HG02884 (cell line): ENCODE results near the gene STK17A.
A peak's percentile ranks its signal among the peaks of the same experiment; 100 is the strongest.

ENCODE experiments used
- ATAC-seq: cut with Tn5 transposase; IDR thresholded peaks from one replicate; pipeline ENCODE4 v1.9.1; 2021; ENCODE audit warnings: mild to moderate bottlenecking, moderate library complexity; ENCODE audit not compliant: unreplicated experiment

The STK17A gene

GRCh38 chr7:43582503-43583423, at the start of gene STK17A:
STK17A (plus strand) TSS chr7:43583108; CDS start chr7:43583244, 136 bp downstream.
- ATAC-seq = peak; percentile 69

- no peak for ATAC-seq
Measured at GRCh38 chr7:43533801-43534479, 49.0 kb upstream of the STK17A start.

DNA sequence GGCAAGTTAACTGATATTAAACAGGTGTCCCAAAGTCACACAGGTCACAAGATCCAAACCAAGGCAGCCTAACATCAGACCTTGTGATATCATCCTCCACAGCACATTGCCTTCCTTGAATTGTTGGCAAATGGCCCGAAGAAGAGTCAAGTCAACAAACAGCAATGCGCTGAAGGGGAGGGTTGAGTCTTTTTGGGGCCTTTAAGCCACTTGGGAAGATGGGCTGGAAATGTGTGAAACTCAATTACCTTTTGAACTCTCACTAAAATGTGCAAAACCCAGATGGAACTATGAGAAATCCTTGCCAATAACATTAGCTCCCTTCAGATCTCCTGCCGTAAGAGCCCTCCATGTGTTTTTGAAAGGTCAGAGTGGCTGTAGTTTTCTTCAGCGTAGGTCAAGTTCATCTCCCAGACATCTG, 47.9 kb upstream of the STK17A start:
- no peak for ATAC-seq

- ATAC-seq = no peak
Measured at GRCh38 chr7:43535810-43536585, 46.9 kb upstream of the STK17A start.

DNA sequence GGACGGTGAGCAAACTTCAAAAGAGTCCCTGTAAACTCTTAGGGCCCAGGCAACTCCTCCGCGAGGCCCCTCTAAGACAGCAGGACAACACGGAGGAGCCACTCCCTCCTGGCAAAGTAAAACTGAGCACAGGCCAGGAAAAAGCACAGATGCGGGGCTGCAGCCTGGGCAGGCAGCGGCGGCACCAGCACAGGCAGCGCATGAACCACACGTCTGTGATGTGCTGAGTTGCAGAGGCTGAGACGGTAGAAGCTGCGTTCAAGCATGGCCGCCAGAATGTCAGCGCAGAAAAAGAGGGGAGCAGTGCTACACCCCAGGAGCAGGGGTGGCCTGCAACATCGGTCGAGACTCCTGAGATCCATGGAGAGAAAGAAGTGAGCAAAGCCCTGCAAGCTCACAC, 46.1 kb upstream of the STK17A start:
- ATAC-seq = no peak

DNA sequence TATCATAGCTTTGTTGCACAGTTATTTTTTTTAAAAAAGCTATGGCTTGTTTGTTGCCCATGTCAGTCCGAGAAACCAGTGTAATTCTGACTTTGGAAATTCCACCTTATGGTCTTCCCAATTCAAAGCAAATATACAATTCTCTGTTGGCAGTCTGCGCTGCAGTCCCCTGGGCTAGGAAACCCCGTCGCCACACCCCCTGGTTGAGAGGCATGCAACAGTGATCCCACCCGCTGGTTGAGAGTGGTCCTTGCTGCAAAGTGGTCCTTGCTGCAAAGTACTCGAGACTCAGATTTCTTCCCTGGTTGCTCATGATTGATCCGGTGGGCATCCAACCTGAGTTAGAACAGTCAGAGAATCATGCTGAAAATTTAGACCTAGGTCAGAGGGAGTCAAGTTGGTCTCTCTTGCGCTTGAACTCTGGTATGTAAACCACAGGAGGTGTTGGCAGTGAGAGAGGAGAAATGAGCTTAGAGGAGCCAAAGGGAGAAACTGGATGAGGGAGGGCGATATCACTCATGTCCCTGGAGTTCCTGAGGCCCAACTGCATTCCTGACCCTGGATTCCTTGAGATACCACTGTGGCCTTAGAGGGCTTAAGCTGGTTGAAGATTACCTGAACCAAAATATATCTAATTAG, 45.0 kb upstream of the STK17A start:
- ATAC-seq = no peak

DNA sequence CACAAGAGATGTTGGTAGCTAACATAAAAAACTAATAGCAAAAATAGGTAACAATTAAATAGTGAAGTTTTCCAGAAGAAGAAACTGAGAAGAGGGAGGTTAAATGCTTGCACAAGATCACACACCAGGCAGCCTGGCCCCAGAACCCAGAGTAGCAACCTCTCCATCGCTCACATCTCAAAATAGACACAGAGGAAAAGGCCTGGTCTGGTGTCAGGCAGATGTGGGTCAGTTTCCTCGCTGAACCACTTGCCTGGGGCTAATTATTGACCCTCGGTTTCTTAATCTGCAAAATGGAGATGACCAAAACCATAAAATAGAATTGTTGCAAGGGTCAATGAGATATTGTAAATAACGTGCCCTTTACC, 44.5 kb upstream of the STK17A start:
- no peak for ATAC-seq

GRCh38 chr7:43540471-43540870, 42.4 kb upstream of the STK17A start:
- no peak for ATAC-seq

DNA sequence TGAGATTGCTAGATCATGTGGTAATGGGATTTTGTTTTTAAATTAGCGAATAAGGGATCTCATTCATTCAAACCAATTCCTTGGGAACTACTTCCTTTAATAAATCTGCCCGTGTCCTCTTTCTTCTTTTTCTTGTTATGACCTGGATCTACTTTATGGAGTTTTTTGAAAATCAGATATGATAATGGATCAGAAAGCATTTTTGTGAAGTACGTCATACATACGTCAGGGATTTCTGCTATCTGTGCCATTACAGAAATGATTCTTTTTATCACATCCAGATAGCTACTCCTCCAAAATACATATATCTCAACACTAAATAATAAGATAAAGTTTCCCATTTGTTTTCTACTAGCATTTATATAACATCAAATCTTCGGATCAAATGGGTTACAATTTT, 40.2 kb upstream of the STK17A start:
- no peak for ATAC-seq

DNA sequence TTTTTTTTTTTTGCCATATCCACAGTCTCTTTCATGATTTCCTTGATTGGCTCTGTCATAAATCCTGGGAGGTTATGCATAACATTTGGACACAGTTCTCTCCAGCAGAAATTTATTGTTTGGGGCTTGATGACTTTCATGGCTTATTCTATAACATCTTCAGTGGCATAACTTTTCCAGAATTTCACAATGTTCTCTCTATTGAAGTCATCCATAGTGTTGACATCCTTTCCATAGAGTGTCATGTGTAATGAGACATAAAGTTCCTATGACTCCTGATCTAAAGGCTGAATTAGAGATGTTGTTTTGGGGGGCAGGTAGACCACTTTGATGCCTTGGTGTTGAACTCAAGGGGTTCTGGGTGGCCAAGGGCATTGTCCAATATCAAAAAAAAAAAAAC, 36.7 kb upstream of the STK17A start:
- ATAC-seq = no peak

DNA sequence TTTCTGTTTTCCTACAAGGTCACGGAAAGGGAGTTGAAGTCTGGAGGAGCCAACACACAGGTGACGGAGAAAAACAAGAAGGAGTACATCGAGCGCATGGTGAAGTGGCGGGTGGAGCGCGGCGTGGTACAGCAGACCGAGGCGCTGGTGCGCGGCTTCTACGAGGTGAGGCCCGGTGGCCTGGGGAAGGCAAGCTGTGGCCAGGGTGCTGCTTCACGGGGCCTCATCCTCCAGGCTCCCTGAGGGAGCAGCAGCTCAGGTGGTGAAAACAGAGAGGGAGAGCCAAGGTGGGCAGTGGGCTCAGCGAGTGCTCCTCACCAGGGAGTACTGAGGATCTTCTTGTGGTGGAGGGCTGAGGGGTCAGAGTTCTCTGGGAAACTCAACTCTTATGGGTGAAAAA, 32.5 kb upstream of the STK17A start:
- no peak for ATAC-seq

- ATAC-seq = no peak
Measured at GRCh38 chr7:43552122-43552521, 30.8 kb upstream of the STK17A start.

DNA sequence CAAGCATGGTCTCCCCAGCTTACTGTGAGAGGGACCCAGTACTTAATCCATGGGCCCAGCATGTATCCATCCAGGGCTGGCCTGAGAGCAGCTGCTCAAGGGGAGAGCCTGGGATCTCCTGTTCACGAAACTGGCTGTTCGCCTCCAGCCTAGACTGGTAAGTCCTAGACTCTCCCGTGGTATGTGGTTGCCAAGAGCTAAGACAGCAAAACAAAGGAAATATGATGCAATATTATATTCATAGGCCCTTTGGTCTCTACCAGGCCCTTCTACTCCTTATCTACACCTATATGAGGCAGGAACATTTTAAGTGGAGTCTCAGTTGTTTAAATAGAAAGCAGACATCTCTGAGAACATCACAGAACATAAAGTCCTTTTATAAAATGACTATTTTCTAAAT, 28.9 kb upstream of the STK17A start:
- ATAC-seq = no peak

- no peak for ATAC-seq
Measured at GRCh38 chr7:43554423-43554822, 28.5 kb upstream of the STK17A start.

DNA sequence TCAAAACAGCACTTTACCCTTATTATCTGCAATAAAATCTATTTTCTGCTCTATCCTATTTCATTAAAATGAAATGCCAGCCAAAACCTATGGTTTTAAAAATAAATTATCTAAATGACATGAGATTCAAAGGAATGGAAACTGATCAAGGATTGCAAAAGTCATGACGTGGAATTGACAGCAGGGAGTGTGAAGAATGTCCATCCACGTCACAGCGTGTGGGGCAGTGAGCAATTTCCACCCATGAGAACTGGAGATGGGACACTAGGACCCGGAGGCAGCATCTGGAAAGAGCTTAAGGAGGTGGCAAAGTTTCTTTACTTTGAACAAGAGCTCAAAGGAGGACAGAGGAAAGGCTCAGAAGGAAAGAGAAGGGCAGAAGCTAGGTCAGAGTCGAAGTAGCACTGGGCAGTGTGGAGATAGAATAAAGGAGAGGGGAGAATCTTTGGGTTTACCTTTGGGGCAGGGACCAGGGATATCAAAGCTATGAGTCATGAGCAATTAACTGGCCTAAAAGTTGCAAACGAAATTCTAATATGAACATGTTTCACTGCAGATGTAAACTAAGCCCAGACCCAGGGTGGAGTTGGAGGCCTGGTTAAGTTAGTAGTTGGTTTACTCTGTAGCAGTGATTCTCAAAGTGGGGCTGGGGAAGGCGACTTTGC, 24.9 kb upstream of the STK17A start:
- ATAC-seq = no peak

DNA sequence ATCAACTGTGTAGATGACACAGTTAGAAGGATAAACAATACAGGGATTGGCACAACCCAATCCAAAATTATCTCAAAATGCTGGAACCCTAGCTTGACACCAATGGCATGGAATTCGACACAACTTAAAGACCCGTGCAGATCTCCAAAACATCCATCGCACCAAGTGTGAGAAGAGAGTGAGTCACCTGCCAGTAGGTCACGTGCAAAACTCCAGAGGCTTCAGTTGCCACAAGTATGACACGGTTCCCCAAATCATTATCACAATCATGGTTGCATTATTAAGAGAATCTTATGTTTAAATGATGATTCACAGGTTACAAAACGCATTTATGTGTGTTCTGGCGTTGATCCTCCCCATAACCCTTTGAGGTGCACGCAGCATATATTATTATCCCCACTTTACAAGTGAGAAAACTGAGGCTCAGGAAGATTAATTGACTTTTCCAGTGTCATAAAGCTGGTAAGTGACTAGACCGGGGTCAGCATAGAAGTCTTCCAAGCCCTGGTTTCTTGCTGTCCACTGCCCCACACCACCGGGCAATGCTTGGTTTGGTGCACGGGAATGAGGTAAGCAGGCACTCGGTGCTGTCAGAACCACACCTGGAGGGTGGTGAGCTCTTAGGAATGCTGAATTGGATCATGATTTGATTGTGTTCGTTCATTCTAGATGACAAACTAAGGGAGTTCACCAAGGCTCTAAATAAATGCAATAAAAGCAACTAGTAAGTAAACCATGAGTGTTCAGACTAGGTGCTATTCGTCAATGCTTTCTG, 23.6 kb upstream of the STK17A start:
- no peak for ATAC-seq

GRCh38 chr7:43559946-43560335, 23.0 kb upstream of the STK17A start:
- ATAC-seq = no peak

GRCh38 chr7:43560742-43561330, 22.1 kb upstream of the STK17A start:
- no peak for ATAC-seq

- no peak for ATAC-seq
Measured at GRCh38 chr7:43562383-43562782, 20.5 kb upstream of the STK17A start.
